ENCODE measurements around the gene ALG3. TPM values are rescaled to one million over a fixed set of nuclear protein-coding genes. Genes with fewer than 3 reads are reported as not detected.

The ALG3 gene
- total and polyA plus RNA-seq, 9 of the 15 experiments (the other 6 are each of a cell fraction or from before 2014, with no cell fraction given): 37.5 to 107 (median 80.1) TPM

DNA sequence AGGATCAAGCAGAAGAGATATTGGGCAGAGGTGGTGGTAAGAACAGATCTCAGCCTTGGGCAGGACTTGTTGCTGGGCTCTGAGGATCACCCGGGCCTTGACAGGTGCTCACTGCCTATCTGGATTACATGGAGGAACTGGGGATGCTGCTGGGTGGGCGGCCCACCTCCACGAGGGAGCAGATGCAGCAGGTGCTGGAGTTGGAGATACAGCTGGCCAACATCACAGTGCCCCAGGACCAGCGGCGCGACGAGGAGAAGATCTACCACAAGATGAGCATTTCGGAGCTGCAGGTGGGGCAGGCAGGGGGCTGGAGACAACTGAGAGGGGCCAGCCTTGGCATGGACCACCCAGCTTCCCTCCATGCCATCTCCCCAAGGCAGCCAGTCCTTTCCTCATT is 34.9 kb upstream of the ALG3 start:
- no TSS peak for BruUV-seq (replicated peaks)
- ATAC-seq (no peak), DNase-seq (ENCODE audit: extremely low read depth in 1 of 4, low spot score in 3 of 4) (no peak), FAIRE-seq (no peak)
- CTCF ChIA-PET (ENCODE audit: low intra/inter-chr PET ratio): no interaction called here
- Histone ChIP-seq H3K9ac (ENCODE audit: insufficient read depth in 1 of 2, low read depth in 2 of 2, low read length in 2 of 2) (no peak overlapping the region), H4K20me1 (replicated peaks; ENCODE audit: control insufficient read depth, insufficient read depth, low read length) (peaks cover 12% of the 10 kb centered on the region; the same call in 1 of the 2 replicates), H3K4me1 (replicated peaks in 1 of 2; ENCODE audit: control insufficient read depth in 2 of 2, insufficient read depth in 2 of 2, low read length in 2 of 2) (no peaks in the 10 kb centered on the region), H3K36me3 (ENCODE audit: control insufficient read depth, insufficient read depth, low read length) (no peaks in the 10 kb centered on the region), H3K9me1 (ENCODE audit: control insufficient read depth, insufficient read depth, low read length) (no peaks in the 10 kb centered on the region), H3K9me3 (replicated peaks; ENCODE audit: control insufficient read depth, insufficient read depth, low read depth, low read length) (no peaks in the 10 kb centered on the region), H3K27me3 (ENCODE audit: control insufficient read depth in 2 of 2, insufficient read depth in 2 of 2, low read length in 2 of 2) (peaks cover 28 to 60% of the 10 kb centered on the region in 2 experiments), H3K27ac (ENCODE audit: extremely low read depth, low read depth, low read length) (no peak overlapping the region), H3K4me3 (no peak overlapping the region), H3K79me2 (ENCODE audit: control insufficient read depth, insufficient read depth, low read length) (no peaks in the 10 kb centered on the region), H3K4me2 (ENCODE audit: insufficient read depth, low read length) (no peak overlapping the region), H2AFZ (ENCODE audit: low read depth, low read length) (no peak overlapping the region)
- intact Hi-C loops (cut with micrococcal nuclease): loop anchor here (1.0 to 2.0 kb wide), 3 partner anchors 33 to 138 kb away; no protein-coding TSS in a partner anchor
- TF ChIP-seq GATAD2B (IDR thresholded peaks at IDR 0.05; ENCODE audit: borderline replicate concordance) (no peak), ZNF695 (CRISPR knock-in tag; IDR thresholded peaks at IDR 0.05) (no peak), RHOXF2B (CRISPR knock-in tag; conservative IDR thresholded peaks at IDR 0.05) (no peak)
- 0% methylated on average over 6 of the region's 8 CpGs for WGBS (ENCODE audit: insufficient coverage, low coverage, missing lambda C conversion rate)
- POLR2A ChIA-PET: no interaction called here
- in situ Hi-C loops (cut with MboI): no loop called here

- POLR2A ChIA-PET: interaction anchor here (1.3 kb wide), 1 partner anchor 12 kb away, joined by 3 read pairs; no protein-coding TSS in a partner anchor
- WGBS (ENCODE audit: insufficient coverage, low coverage, missing lambda C conversion rate): 13% methylated on average over 1 of the region's 4 CpGs
- intact Hi-C loops (cut with micrococcal nuclease): no loop called here
Observed at GRCh38 chr3:184282941-184283340, 34.2 kb upstream of the ALG3 start.

More at GRCh38 chr3:184282941-184283340, 34.2 kb upstream of the ALG3 start:
- Histone ChIP-seq H3K9me3 (replicated peaks; ENCODE audit: control insufficient read depth, insufficient read depth, low read depth, low read length) (no peaks in the 10 kb centered on the region), H3K79me2 (ENCODE audit: control insufficient read depth, insufficient read depth, low read length) (no peaks in the 10 kb centered on the region), H4K20me1 (replicated peaks; ENCODE audit: control insufficient read depth, insufficient read depth, low read length) (peaks cover 12% of the 10 kb centered on the region; the same call in 1 of the 2 replicates), H2AFZ (ENCODE audit: low read depth, low read length) (no peak overlapping the region), H3K9me1 (ENCODE audit: control insufficient read depth, insufficient read depth, low read length) (no peaks in the 10 kb centered on the region), H3K4me1 (replicated peaks in 1 of 2; ENCODE audit: control insufficient read depth in 2 of 2, insufficient read depth in 2 of 2, low read length in 2 of 2) (no peaks in the 10 kb centered on the region), H3K27ac (ENCODE audit: extremely low read depth, low read depth, low read length) (no peak overlapping the region), H3K4me2 (ENCODE audit: insufficient read depth, low read length) (no peak overlapping the region), H3K9ac (ENCODE audit: insufficient read depth in 1 of 2, low read depth in 2 of 2, low read length in 2 of 2) (no peak overlapping the region), H3K4me3 (no peak overlapping the region), H3K27me3 (ENCODE audit: control insufficient read depth in 2 of 2, insufficient read depth in 2 of 2, low read length in 2 of 2) (peaks cover 34 to 61% of the 10 kb centered on the region in 2 experiments), H3K36me3 (ENCODE audit: control insufficient read depth, insufficient read depth, low read length) (no peaks in the 10 kb centered on the region)
- no peak for TF ChIP-seq PTRF (tag; IDR thresholded peaks at IDR 0.05)
- TF ChIP-seq TFAP4 (CRISPR knock-in tag; IDR thresholded peaks at IDR 0.05; ENCODE audit: borderline replicate concordance): peak; percentile 16; the same call in 1 of the 2 replicates
- TF ChIP-seq CBX5 (IDR thresholded peaks at IDR 0.05; ENCODE audit: borderline replicate concordance, low read depth): no peak
- BruUV-seq (replicated peaks): no TSS peak
- CTCF ChIA-PET (ENCODE audit: low intra/inter-chr PET ratio): no interaction called here
- ATAC-seq: peak; percentile 17; the same call in 1 of the 3 replicates
- DNase-seq (ENCODE audit: extremely low read depth in 1 of 4, low spot score in 3 of 4): no peak
- in situ Hi-C loops (cut with MboI): no loop called here
- no peak for FAIRE-seq

All from K562 (cell line).